IPS-NIHi11 (cell line): ENCODE measurements around the gene GET4.
"Not testable (repeated sequence)": the region's sequence is repeated elsewhere in the genome, so short reads cannot be mapped to it uniquely, and the experiment has no call there.

ENCODE experiments used
- DNase-seq: peaks from one replicate; pipeline ENCODE4 v3.0.0; 2012; ENCODE audit warnings: mixed read lengths, low spot score

Gene GET4

DNA sequence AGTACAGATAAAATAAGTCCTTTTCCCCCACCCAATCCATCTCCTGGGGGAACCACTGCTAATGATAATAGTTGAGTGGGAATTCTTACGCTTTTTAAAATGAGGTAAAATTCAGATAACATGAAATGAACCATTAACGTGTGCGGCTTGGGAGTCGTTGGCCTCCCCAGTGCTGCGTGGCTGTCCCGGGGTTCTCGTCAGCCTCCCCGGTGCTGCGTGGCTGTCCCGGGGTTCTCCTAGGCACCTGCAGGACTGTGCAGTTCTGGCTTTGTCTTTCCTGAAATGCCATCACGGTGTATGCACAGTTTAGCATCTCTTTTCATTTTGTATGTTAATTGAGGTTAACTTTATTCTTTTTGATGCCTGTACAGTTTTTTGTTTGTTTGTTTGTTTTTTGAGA is 30.6 kb upstream of the GET4 start:
- no peak for DNase-seq

DNA sequence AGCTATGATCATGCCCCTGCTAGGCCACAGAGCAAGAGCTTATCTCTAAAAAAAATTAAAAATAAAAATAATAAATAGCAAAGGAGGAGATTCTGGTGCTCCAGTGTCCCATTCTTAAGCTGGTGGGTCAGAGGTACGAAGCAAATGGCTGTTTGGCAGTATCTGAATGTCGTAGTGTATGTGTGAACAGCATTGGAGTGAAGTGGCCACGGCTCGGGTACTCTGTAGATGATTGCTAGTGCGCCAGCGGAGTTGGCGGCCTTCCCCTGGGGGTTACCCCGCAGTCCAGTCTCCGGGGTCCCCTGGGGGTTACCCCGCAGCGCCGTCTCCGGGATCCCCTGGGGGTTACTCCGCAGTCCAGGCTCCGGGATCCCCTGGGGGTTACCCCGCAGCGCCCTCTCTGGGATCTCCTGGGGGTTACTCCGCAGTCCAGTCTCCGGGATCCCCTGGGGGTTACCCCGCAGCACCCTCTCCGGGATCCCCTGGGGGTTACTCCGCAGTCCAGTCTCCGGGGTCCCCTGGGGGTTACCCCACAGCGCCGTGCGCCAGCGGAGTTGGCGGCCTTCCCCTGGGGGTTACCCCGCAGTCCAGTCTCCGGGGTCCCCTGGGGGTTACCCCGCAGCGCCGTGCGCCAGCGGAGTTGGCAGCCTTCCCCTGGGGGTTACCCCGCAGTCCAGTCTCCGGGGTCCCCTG is 29.2 kb upstream of the GET4 start:
- not testable (repeated sequence) for DNase-seq

- not testable (repeated sequence) for DNase-seq
Observed at GRCh38 chr7:847728-848127, 28.6 kb upstream of the GET4 start.

DNA sequence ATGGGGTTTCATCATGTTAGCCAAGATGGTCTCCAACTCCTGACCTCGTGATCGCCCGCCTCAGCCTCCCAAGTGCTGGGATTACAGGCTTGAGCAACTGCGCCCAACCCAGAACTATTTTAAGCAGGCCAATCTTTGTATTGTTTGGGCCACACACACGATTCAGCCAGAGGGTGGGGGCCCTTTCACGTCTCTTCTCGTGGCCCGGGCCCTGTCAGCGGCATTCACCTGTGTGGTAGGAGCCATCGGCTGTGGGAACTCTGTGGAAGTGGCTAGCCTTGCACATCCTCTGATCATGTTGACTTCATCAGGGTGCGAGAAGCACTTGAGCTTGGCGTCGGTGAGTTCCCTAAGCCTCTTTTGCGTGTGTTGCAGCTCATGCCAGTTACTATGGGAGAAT is 27.2 kb upstream of the GET4 start:
- DNase-seq: no peak

- DNase-seq: no peak
Observed at GRCh38 chr7:849781-850180, 26.6 kb upstream of the GET4 start.

GRCh38 chr7:851204-851603 is 25.1 kb upstream of the GET4 start:
- DNase-seq: no peak

DNA sequence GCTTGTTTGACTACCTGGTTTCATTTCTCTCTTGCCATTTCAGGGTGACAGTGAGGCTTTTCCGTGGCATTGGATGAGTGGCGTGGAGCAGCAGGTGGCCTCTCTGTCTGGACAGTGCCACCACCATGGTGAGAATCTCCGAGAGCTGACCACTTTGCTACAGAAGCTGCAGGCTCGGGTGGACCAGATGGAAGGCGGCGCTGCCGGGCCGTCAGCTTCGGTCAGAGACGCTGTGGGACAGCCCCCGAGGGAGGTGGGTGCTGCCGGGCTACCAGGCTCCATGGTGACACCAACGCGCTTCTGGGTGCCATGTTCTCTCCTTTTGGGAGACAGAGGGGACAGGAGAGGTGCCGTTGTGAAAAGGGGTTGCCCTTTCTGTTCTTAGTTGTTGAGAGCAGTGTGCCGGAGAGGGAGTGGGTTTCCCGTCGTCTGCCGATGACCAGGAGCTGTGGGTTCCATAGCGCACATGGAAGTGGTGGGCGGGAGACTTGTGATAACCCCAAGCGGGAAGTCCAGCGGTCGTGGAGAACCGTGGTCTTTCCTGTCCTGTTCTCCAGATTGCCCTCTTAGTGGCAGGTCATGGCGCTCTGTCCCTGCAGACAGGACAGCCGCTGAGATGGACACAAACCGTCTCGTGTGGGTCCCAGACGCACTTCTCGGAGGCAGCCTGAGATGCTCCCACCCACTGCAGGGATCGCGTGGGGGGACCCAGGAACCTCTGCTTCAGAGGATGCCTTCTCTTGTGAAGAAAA is 22.8 kb upstream of the GET4 start:
- no peak for DNase-seq

- no peak for DNase-seq
Observed at GRCh38 chr7:854118-854775, 22.1 kb upstream of the GET4 start.

DNA sequence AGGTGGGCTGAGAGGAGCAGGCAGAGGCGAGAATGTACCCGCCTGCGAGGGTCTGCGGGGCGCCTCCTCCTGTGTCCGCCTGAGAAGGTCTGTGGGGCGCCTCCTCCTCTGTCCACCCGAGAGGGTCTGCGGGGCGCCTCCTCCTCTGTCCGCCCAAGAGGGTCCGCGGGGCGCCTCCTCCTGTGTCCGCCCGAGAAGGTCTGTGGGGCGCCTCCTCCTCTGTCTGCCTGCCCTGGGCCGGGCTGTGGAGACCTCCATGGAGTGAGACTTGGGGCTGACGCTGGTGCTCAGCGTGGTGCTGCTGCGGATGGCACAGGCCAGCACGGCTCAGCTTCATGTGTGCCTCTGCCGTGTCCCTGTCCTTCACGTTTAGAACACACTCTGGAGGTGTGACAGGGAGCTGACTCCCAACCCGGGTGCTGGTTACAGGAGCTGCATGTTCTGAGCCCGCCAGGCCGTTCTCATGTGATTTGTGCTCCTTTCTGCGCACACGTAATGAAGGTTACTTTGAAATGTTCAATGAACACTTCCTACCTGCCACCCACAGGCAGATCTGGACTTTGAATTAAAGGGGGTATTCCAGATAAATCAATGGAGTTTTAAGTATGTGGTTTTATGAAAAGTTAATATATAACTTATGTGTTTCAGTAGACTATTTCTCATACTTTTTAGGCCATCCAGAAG is 20.5 kb upstream of the GET4 start:
- DNase-seq: no peak

DNA sequence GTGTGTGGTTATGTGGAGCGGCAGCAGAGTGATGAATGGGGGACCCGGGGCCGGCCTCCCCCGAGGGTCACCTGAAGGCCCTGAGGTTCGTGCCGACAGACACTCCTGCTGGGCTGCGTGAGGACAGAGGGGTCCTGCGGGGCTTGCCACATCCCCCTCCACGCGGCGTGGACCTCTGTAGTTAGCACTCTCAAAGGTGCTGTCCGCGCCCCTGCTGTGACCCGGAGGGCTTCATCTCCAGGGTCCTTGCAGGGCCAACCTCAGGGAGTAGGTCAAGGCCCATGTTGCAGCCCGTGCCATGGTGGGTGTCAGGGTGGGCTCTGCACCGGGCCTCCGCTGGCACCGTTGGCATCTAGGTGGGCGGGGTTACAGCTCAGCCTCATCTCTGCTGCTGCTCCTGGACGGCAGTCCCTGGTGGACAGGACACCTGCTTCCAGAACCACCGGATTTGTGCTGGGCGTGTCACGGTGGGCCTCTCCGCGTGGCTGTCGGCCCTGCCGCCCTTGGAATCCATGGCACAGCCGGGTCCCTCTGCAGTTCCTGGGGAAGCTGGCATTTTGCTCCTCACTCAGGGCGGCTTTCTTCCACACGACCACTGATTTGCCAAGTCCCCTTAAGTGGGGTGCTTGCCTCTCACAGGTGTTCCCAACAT is 19.8 kb upstream of the GET4 start:
- no peak for DNase-seq

DNA sequence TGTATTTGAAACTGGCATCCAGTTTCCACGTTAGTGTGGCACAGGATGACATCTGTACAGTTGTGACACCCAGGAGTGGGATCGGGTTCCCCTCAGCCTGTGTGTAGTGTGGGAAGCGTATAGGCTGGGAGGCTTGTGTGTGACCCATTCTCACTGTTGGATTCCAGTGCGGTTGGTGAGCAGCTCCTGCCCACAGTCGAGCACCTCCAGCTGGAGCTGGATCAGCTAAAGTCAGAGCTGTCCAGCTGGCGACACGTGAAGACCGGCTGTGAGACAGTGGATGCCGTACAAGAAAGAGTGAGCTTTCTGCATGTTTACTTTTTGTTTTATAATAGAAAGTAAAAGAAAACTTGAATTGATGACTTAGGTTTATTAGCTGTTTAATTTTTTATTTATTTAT is 18.7 kb upstream of the GET4 start:
- DNase-seq: no peak

- no peak for DNase-seq
Observed at GRCh38 chr7:859359-860030, 16.9 kb upstream of the GET4 start.

DNA sequence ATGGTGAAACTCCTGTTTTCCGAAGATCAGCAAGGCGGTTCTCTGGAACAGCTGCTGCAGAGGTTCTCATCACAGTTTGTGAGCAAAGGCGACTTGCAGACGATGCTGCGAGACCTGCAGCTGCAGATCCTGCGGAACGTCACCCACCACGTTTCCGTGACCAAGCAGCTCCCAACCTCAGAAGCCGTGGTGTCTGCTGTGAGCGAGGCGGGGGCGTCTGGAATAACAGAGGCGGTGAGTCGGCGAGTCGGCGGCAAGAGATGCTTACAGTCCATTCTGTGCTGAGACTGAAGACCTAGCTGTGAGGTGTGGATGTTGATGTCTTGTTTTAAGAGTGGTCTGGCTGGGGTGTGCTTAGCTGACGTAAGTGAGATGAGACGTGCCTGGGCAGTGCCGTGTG is 16.2 kb upstream of the GET4 start:
- DNase-seq: no peak

- DNase-seq: no peak
Observed at GRCh38 chr7:861222-861621, 15.1 kb upstream of the GET4 start.

DNA sequence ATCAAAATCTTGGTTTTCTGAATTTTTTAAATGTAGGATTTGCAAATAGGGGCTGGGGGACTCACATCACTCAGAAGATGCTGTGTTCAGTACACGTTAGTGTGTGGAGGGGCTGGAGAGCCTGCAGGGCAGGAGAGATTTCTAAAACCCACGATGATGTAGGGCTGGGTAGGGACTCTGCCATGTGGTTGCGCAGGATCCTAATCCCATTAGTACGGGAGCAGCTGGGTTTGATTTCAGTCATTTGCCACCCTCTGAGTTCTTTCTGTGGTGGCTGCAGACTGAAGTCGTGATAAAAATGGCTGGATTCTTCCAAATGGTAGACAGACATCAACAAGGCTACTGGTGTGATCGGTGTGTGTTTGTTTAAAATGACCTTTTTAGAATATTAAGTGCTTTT is 14.2 kb upstream of the GET4 start:
- no peak for DNase-seq

DNA sequence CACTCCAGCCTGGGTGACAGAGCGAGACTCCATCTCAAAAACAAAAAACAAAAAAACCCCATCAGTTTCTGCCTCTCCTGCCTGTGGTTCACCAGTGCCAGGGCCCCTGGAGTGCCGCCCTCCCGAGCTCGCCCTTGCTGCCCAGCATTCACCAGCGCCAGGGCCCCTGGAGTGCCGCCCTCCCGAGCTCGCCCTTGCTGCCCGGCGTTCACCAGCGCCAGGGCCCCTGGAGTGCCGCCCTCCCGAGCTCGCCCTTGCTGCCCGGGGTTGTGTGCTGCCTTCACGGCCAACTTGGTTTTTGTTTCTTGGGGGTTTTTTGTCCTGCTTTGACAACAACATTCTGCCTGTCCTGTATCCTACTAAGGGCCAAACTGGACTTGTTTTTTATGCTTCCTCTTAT is 13.2 kb upstream of the GET4 start:
- no peak for DNase-seq

DNA sequence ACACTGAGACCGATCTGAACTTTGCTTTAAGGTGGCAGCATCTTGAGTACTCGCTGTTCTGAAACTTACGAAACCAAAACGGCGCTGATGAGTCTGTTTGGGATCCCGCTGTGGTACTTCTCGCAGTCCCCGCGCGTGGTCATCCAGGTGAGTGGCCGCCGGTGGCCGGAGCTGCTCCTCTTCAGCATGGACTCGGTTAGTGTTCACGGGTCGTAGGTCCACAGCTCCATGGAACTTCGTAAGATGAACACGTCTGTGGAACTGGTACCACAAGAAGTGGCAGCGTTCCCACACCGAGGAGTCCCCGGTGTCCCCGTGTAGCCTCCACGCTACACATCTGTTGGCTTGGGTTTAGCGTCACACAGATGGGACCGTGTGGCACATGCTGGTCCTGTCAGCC is 10.4 kb upstream of the GET4 start:
- DNase-seq: no peak

GRCh38 chr7:867001-867405 is 9.4 kb upstream of the GET4 start:
- no peak for DNase-seq

DNA sequence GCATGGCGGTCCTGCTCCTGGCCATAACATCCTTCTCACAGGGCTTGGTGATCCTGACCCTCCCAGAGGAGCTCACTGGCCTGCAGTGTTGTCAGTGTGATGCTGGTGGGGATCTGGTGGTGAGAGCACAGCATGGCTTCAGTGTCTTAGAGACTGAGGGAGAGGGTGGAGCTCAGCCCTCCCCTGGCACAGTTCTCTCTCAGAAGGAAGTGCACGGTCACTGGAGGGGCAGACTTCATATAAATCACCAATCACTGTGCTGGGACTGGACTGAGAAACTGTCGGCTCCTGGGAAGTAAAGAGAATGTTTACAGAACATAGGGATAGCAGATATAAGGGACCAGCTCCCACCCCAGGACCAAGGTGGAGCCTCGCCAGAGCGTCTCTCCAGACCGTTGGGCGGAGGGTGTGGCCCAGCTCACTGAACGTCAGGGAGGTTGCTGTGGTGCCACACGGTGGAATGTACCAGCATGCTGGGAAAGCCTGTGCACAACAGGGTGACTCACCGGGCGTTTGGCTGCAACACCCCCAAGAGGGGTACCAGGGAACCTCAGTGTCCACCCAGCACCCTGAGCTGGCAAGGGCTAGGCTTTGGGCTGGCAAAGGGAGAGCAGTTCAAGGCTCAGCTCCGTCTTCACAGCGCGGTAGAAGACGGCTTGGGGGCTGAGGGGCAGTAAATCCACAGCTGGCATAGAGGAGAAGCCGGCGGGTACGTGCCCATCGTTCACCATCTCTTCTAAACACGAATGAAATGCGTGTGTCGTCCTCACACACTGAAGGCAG is 8.8 kb upstream of the GET4 start:
- DNase-seq: no peak

DNA sequence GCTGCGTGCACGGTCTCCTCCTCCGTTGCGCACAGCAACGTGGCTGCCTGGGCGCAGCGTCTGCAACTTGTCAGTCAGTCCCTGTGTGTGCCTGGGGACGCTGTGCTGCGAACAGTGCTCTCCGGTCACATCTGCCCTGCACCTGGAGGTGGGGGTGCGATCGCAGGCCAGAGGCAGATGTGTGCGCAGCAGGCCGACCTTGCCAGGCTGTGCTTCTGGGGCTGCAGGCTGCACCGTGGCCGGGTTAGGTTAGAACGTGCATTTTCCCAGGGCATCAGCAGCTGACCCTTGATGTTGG is 8.2 kb upstream of the GET4 start:
- no peak for DNase-seq

DNA sequence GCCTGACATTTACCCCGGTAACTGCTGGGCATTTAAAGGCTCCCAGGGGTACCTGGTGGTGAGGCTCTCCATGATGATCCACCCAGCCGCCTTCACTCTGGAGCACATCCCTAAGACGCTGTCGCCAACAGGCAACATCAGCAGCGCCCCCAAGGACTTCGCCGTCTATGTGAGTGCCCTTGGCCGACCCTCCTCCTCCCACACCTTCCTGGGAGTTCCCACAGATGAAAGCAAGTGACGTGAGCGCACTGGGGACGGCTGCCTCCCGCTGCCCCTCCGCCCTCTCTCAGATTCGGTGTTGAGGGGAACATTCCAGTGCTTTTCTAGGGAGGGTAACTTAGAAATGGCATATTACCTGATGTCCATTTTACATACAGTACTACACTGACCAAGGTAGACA is 7.0 kb upstream of the GET4 start:
- DNase-seq: no peak
